Measurements from ENCODE around the gene TIPRL.
"Not testable (repeated sequence)": the region's sequence is repeated elsewhere in the genome, so short reads cannot be mapped to it uniquely, and the experiment has no call there.

The TIPRL gene

DNA sequence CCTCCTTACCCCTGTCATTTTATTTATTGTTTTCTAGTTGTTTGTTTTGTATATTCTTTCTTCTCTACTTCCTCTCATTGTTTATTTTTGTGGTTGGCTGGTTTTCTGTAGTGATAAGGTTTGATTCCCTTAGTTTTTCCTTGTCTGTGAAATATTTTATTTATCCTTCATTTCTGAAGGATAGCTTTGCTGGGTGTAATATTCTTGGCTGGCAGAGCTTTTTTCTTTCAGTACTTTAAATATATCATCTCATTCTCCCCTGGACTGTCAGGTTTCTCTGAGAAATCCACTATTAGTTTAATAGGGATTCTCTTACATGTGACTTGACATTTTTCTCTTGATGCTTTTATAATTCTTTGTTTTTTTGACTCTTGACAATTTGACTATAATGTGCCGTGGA lies 18.8 kb upstream of the TIPRL start:
- DNase-seq: no peak

DNA sequence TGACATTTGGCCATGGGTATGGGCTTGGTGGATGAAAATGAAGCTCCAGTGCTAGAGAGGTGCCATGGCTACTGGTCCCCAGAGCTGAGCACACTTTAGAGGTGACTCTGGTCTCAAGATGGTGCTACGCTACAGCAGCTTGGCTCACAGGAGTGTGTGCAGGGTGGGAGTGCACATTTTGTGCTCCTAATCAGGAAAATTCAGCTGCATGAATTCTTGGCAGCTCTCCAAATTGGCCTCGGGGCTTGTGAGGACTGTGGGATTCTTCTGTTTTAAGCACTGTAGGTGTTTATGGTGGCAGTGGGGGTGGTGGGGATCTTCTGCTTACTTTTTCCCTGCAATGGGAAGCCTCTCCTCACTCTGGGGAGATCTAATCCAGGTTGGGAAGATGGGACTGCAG lies 17.3 kb upstream of the TIPRL start:
- peak; percentile 72 for DNase-seq

DNA sequence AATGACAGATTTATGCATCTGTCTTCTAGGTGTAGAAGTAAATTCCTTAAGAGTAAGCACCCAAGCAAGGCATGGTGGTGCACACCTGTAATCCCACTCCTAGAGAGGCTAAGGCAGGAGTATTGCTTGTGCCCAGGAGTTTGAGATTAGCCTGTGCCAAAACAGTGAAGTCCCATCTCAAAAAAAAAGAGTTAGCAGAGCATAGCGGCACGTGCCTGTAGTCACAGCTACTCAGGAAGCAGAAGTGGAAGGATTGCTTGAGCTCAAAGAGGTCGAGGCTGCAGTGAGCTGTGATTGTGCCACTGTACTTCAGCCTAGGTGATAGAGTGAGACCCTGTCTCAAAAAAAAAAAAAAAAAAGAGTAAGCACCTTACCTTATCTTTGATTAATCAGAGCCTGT lies 15.1 kb upstream of the TIPRL start:
- no peak for DNase-seq

DNA sequence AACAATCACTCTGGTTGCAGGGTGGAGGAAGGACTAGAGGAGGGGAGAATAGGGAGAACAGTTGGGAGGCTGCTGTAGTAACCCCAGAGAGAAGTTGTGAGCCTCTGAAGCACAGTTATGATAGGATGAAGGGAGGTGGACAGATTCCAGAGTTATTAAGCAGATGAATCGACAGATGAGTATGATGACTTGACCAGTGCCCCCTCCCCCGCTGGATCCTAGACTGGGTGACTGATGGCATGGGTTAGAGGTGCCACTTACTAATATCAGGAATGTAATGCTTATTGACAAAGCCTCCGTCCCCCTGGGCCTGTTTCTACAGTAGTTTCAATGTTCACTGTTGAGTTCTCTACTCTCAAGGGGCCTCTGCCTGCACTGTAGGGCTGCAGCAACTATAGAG lies 14.0 kb upstream of the TIPRL start:
- no peak for DNase-seq

DNA sequence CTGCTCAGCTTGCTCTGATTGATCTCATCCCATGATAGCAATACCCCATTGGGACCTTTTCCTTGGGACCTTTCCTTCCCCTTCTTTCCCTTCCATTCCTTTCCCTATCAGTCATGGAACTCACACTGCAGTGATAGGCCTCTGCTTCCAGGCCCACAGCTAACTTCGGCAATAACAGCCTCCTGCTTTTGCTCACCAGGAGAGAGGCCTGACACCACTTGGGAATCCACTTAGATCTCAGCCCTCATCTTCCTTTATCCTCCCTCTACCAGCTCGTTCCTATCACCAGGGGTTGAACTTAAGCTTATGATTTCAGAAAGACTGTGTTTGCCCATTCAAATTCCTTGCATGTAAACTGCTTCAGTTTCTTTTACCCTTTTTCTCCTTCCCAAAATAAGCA lies 11.0 kb upstream of the TIPRL start:
- no peak for DNase-seq

DNA sequence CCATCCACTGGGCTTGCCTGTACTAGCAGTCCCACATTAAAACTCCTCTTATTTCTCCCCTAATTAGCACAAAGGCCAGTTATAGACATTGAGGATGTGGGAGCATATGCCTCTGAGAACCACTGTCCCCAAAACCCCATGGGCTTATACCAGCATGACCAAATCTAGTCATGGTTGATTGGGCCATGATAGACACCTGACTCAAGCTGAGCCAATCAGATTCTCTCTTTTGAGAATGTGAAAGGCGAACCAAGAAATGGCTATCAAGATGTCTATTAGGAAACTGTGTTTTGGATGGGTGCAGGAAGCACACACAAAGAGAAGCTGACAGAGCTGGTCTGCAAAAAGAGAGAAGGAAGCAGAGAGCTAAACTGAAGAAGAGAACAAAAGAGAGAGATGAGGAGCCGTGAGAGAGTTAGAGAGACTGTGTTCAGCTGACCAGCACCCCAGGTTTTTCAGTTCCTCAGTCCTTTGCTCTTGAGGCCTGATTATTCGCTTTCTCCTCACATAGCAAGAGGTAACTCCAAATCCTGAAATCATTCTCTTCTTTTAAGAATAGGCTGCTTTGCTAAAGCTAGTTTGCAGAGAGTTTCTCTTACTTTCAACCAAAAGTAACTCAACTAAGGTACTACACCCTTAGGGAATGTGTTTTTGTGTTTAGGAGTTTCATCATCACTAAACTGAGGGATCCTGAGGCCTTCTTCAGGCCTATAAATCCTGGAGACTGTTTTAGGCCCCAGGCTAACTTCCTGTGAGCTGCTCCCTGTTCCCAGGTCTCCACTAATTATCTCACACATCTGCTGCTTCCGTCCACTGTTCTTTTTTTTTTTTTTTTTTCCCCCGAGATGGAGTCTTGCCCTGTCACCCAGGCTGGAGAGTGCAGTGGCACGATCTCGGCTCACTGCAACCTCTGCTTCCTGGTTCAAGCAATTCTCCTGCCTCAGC lies 7.9 kb upstream of the TIPRL start:
- DNase-seq: no peak

DNA sequence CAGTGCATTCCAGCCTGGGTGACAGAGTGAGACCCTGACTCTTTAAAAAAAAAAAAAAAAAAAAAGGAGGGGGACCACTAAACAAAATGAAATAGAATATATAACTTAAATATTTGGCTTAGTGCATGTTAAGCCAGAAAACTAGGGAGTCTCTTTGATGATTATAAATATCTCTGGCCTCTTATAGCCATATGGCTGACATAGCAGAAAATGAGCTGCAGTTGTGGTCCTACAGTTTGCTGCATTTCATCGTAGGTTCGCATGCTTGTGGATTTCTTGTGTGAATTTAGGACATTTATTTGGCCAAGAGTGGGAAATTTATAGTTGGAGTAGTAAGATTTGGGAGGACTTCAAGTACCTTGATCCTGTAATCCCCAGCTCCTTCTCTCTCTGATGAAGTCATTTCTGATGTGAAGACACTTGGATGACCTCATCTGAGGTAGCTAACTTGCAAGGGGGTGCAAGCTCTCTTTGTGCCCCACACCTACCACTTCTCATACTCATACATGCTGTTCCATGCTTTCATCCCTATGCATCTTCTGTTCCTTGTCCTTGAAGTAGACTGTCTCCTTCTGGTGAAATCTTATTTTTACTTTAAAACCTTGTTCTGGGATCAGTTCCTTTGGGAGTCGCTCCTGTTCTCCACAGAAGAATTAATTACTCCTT lies 6.4 kb upstream of the TIPRL start:
- no peak for DNase-seq

DNA sequence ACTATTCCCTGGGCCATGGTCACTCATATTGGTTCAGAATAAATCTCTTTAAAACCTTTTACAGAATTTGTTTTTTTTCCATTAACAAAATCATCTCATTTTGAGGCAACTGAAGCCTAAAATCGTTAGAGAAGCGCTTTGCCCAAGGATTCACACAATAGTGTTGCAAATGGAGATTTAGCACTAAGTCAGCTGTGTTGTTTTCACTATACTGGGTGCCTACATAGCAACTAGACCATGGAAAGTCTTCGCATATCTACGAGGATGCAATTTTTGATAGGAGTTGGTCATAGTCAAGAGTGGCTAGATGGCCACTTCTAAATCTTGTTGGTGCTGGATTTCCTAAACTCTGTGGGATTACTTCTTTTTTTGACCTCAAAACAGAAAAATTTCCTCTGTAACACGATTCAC lies 530 bp upstream of the TIPRL start:
- DNase-seq: no peak

DNA sequence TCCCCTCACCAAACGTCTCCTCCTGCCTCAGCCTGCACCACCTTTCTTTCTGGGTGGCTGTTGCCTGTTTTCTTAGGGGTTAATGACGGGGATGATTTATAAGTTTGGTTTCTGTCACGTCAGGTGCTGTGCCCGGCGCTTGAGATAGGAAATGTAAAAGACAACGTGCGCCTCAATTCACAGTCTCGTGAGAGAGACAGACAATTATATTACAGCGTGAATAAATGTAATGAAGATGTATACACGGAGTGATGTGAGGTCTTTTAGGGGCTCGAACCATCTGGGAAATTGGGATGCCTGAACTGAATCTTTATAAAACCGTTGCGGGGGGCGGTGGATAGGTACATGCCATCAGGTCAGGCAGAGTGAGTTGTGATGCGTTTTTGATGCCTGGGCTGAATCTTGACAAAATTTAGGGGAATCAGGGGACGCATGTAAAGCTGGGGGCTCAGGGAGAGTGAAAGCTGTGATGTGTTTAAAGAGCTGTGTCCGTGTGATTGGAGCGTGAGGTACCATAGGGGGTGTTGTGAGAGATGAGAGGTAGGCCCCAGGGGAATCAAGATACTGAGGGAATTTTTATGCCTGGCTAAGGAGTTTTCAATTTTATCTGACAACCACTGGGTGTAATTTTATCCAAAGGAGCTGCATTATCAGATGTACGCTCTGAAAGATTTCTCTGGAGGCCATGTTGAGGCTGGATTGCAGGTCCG lies 831 bp downstream of the TIPRL start:
- DNase-seq: no peak

DNA sequence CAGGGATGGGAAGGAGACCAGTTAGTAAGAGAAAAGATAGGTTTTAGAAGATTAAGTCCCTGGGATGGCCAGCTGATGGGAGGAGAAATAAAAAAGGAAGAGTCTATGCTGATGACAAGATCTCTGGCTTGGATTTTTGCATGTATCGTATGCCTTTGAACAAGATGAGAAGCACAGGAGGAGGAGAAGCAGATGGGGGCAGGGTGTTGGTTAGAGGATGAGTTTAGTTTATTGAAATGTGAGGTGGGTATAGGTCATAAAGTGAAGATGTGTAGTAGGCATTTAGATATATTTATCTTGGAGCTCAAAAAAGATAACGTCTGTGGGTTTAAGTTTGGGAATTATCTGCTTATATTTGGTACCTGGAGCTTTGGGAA lies 1.4 kb downstream of the TIPRL start:
- no peak for DNase-seq

DNA sequence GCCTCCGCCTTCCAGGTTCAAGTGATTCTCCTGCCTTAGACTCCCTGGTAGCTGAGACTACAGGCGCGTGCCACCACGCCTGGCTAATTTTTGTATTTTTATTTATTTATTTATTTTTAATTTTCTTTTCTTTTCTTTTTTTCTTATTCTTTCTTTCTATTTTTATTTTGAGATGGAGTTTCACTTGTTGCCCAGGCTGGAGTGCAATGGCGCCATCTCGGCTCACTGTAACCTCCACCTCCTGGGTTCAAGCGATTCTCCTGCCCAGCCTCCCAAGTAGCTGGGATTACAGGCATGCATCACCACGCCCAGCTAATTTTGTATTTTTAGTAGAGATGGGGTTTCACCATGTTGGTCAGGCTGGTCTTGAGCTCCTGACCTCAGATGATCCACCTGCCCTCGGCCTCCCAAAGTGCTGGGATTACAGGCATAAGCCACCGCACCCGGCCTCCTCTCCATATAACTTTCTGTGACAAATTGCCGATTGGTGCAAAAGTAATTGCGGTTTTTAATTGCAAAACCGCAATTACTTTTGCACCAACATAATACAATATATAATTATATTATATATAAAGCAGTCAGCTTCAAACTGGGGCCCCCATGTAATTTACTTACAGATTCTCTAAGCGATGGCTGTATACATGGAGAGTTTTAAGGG lies 2.4 kb downstream of the TIPRL start:
- not testable (repeated sequence) for DNase-seq

DNA sequence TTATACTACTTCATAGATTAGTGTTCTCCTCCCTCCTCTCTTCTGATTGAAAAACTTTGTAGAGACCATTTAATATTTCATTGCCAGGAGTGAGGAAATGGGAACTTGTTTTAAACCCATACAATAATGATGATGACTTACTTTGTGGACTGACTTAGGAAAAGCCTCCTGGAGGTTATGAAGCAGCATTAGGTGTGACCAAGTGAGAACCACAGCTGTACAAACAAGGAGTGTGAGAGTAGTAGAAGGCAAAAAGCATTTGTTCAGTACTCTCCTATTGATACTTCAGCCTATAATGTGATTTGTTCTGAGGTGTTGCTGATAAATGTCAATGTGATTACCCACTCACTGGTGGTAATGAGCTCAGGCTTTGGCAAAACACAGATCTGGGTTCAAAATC lies 8.4 kb downstream of the TIPRL start:
- no peak for DNase-seq

DNA sequence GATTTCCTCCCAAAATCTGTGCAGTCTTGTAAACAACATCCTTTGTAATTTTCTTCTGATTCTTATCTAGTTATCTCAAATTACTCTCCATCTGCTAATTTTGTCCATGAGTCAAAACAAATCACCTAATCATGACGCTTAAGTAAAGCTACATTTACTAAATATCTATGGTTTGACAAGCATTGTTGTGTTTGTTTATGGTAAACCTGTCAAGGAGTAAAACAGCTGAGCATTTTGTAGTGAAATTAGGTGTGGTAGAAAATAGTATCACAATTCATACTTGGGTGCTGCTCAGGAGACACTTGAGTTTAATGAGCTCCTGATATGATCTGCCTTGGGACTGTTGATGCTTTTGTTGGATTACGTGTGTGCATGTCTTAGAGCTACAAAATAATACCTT lies 11.6 kb downstream of the TIPRL start:
- DNase-seq: no peak

DNA sequence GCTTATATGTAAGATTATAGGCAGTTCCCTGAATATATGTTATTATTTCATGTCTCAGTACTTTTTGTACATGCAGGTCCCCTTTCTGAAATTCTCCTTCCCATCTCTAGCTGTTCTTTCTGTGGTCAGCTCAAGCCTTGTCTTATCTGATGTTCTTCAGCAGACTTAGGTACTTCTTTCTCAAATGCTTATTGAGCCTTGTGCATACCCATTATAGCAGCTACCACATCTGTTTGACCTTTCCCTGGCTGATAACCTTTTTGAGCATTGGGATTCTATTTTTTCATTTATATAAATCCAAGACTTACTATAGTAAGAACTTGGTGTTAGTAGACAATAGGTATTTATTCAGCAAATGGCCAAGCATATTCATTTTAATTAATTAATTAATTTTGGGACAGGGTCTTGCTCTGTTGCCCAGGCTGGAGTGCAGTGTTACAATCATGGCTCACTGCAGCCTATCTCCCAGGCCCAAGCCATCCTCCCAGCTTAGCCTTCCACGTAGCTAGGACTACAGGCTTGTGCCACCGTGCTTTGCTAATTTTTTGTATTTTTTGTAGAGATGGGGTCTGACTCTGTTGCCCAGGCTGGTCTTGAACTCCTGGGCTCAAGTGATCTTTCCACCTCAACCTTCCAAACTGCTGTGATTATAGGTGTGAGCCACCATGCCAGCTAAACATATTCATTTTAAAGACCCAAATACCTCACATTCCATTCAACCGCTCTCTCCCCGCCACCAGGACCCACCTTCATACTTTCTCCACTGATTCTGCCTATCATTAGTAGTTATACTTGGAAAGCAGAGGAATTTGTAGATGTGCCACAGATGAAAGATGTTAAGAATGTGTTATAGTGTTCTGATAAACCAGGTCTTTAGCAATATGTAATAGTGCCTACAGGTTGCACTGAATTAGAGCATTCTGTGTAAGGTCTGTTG lies 16.7 kb downstream of the TIPRL start:
- DNase-seq: no peak

DNA sequence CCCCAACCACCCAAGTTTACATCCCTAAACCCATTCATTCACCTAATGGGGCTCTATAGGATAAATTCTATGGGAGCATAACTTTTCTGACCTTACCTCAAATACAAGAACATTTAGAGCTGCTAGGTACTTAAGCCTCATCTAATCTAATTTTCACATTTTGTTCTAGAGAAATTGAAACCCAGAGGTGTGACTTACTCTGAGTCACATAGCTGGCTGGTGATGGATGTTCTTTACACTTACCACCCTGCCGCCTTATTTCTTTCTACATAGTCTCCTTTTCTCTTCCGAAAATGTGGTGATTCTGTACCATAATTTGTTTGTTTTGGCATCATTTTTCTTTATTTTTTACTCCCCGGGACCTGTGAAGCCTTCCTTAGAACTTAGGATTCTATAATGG lies 20.3 kb downstream of the TIPRL start:
- no peak for DNase-seq

DNA sequence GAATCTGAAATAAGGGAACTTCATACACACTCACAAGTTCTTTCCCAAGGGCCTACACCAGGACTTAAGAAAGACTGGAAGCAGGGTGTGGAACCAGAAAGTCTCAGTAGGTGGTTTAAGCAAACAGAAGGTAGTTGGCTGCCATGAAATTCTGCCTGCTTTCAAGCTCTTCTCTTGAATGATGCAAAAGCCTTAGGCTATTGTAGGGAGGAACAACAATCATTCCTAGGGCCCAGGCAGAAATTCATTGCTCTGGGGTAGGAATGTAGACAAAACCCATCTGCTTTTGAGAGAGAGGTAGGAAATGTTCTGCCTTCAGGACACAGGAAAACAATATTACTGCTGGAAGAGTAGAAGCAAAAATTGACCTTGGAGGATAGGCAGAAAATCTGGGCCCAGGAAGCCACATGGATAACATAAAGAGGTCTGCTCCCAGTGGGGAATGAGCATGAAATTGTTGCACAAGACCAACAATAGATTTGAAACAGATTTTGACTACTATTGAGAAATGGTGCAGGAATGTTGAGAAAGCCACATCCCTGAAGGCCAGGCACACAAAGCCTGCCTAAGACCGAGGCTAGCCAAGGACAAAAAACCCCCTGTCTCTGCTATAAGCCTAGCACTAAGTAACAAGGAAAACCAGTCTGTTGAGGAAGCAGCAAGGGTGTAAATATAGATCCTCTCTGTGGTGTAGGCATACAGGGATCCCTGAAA lies 24.3 kb downstream of the TIPRL start:
- DNase-seq: no peak

DNA sequence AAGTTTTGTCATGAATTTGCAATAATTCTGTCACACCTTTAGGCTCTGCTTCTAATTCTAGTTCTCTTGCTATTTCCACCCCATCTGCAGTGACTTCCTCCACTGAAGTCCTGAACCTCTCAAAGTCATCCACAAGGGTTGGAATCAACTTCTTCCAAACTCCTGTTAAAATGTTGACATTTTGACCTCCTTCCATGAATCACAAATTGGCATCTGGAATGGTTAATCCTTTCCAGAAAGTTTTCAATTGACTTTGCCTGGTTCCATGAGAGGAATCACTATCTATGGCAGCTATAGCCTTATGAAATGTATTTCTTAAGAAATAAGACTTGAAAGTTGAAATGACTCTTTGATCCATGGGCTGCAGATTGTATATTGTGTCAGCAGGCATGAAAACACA lies 27.3 kb downstream of the TIPRL start:
- no peak for DNase-seq

DNA sequence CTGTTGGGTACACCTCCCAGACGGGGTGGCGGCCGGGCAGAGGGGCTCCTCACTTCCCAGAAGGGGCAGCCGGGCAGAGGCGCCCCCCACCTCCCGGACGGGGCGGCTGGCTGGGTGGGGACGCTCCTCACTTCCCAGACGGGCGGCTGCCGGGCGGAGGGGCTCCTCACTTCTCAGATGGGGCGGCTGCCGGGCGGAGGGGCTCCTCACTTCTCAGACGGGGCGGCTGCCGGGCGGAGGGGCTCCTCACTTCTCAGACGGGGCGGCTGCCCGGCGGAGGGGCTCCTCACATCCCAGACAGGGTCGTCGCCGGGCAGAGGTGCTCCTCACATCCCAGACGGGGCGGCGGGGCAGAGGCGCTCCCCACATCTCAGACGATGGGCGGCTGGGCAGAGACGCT lies 28.9 kb downstream of the TIPRL start:
- DNase-seq: not testable (repeated sequence)

DNA sequence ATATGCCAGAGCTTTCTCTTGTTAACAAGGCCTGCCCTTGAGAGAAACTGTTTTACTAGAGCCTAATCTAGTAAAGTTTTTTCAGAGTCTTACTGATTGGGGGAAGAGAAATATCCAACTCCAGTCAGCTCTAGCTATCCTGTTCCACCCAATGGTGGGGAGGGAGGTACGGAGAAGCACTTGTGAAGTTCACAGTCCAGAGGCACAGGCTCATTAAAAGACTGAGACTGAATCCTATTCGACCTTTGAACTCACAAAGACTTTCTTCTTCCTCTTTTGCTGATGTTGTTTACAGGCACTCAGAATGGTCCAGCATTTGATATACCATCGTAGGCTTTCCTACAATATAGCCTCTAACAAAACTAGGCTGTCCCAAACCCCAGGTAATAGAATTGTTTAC lies 31.6 kb downstream of the TIPRL start:
- DNase-seq: no peak

DNA sequence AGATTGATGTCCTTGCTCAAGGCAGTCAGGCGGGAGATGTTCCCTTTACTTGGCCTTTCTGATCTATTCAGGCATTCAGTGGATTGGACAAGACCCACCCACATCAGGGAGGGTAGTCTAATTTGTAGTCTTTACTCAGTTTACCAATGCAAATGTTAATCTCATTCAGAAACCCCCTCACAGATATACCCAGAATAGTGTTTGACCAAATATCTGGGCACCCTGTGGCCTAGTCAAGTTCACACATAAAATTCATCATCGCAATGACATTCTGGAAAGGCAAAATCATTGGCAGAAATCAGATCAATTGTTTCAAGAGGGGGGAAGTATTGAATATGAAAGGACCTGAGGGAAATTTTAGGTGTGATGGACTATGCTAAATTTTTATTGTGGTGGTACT lies 34.6 kb downstream of the TIPRL start:
- DNase-seq: no peak

DNA sequence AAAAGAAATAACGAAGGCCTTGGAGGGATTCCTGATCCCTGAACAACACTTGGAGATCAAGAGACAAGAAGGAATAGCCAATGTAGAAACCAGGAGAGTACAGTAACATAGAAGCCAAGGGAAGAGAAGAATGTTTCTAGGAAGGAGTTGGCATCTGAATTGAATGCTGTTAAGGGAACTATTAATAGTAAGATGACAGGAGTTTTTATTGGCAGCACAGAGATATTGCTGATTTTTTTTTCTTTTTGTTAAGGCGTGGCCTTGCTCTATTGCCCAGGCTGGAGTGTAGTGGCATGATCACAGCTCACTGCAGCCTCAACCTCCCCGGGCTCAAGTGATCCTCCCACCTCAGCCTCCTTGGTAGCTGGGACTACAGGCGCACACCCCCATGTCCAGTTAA lies 37.4 kb downstream of the TIPRL start:
- no peak for DNase-seq

DNA sequence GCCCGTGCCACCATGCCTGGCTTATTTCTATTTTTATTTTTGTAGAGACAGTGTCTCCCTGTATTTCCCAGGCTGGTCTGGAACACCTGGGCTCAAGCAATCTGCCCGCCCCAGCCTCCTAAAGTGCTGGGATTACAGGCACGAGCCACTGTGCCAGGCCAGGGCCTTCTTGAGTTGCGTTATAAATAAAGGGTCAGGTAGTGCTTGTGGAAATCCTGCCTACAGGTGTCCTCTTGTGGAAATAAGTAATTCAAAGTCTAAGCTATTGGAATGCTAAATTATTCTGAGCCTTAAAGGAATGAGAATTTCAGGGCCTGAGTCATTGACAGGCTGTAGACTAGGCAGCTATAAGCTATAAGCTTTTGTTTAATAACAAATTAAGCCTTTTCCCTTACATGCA lies 38.9 kb downstream of the TIPRL start:
- no peak for DNase-seq
